GF-D8 (cell line): Measurements from ENCODE around the gene CD52.

Experiments
- DNase-seq: peaks from one replicate; lab custom pipeline; 2025; lab: John Stamatoyannopoulos, UW

CD52 gene

GRCh38 chr1:26357121-26357602 lies 39.4 kb downstream of the CD52 start:
- DNase-seq, result no peak

GRCh38 chr1:26358411-26359384 lies 40.9 kb downstream of the CD52 start:
- DNase-seq, result peak; percentile 7

- DNase-seq, result no peak
Observed at GRCh38 chr1:26359981-26360806, 42.4 kb downstream of the CD52 start.

GRCh38 chr1:26360807-26361604 lies 43.2 kb downstream of the CD52 start:
- no peak for DNase-seq

GRCh38 chr1:26361605-26362122 lies 43.9 kb downstream of the CD52 start:
- DNase-seq, result no peak

- no peak for DNase-seq
Observed at GRCh38 chr1:26362331-26362730, 44.6 kb downstream of the CD52 start.

GRCh38 chr1:26363549-26364448 lies 46.0 kb downstream of the CD52 start:
- DNase-seq, result peak; percentile 44

GRCh38 chr1:26364956-26365355 lies 47.2 kb downstream of the CD52 start:
- DNase-seq, result no peak

- DNase-seq, result no peak
Observed at GRCh38 chr1:26367441-26367840, 49.7 kb downstream of the CD52 start.

- DNase-seq, result no peak
Observed at GRCh38 chr1:26368006-26368405, 50.2 kb downstream of the CD52 start.

GRCh38 chr1:26368486-26368885 lies 50.7 kb downstream of the CD52 start:
- no peak for DNase-seq
